ENCODE measurements around the gene NLRP14.

NLRP14 gene

GRCh38 chr11:7016011-7016410 is 4.3 kb upstream of the NLRP14 start:
- Histone ChIP-seq H3K9me3 (no peaks in the 10 kb centered on the region), H4K20me1 (no peaks in the 10 kb centered on the region), H3K9ac (no peak overlapping the region), H3K36me3 (no peaks in the 10 kb centered on the region), H3K4me1 (no peaks in the 10 kb centered on the region), H3K4me2 (no peak overlapping the region), H3K27me3 (no peaks in the 10 kb centered on the region), H3K4me3 (no peak overlapping the region), H3K27ac (no peak overlapping the region)
- no peak for TF ChIP-seq Cebpa-rat (IDR thresholded peaks at IDR 0.05)

DNA sequence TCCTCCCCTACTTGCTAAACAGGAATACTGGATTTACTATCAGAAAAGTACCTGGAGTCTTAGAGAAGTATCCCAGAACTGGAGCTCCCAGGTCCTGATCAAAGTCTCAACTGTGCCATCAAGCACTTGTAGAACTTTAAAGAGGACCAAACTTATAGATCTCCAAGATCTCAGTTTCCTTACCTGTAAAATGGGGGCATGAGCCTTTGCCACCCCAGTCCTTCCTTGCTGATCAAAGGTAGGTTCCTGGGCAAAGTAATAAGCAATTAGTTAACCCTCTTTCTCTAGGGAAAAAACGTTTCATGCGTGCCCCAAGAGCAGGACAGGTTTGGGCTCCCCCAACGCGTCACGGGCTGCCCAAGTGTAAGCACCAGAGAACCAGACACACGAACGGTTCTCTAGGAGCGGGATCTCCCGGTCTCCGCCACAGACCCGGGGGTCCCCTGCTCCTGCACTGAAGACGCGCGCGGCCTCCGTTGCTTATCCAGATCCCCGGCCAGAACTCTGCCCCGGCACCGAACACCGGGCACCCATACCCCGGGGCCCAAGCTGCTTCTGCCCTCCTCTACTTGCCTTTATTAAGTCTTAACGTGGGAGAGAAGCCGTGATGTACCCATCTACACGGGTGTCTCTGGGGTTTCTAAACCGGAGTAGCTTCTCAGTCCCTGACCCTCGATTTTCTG is 638 bp upstream of the NLRP14 start:
- Histone ChIP-seq H3K36me3 (no peaks in the 10 kb centered on the region), H3K4me3 (no peak overlapping the region), H3K4me1 (no peaks in the 10 kb centered on the region), H3K27me3 (no peaks in the 10 kb centered on the region), H3K4me2 (no peak overlapping the region), H3K27ac (no peak overlapping the region), H3K9ac (no peak overlapping the region), H4K20me1 (no peaks in the 10 kb centered on the region), H3K9me3 (no peaks in the 10 kb centered on the region)
- TF ChIP-seq Cebpa-rat (IDR thresholded peaks at IDR 0.05), result no peak

DNA sequence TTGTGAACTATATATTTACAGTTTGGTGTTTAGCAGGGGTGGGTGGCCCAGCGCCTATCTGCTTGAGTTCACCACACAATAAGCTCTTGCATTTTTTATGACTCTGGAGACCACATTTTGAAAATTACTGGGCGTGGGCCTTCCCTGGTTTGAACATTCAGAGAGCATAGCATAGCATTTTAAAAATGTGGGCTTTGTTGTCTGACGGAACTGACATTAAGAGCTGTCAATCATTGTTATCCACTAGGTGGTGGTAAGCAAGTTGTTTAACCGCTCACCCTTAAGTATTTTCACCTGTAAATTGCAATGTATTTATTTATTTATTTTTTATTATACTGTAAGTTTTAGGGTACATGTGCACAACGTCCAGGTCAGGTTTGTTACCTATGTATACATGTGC is 1.0 kb downstream of the NLRP14 start:
- Histone ChIP-seq H3K36me3 (no peaks in the 10 kb centered on the region), H3K27ac (no peak overlapping the region), H3K4me2 (no peak overlapping the region), H3K27me3 (no peaks in the 10 kb centered on the region), H3K9ac (no peak overlapping the region), H3K9me3 (no peaks in the 10 kb centered on the region), H3K4me1 (no peaks in the 10 kb centered on the region), H4K20me1 (no peaks in the 10 kb centered on the region), H3K4me3 (no peak overlapping the region)
- TF ChIP-seq Cebpa-rat (IDR thresholded peaks at IDR 0.05), result no peak

DNA sequence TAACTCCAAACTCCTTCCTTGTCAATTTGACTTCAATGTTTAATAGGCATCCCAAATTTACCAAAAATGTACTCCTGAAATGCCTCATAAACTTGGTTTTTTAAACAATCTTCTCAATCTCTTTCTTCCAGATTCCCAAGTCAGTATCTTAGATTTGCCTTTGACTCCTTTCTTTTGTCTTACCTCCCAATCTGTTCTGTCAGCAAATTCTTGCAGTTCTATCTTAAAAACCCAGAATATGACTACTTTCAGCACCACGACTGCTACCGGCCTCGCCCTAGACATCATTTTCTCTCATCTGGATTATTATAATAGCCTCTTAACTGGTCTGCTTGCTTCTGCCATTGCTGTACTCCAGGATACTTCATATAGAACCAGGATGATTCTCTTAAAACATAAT is 7.9 kb downstream of the NLRP14 start:
- no peak for TF ChIP-seq Cebpa-rat (IDR thresholded peaks at IDR 0.05)
- no peaks in the 10 kb centered on the region for H4K20me1 ChIP-seq
- H3K9ac ChIP-seq, result no peak overlapping the region
- H3K4me3 ChIP-seq, result no peak overlapping the region
- H3K4me1 ChIP-seq, result no peaks in the 10 kb centered on the region
- H3K9me3 ChIP-seq, result no peaks in the 10 kb centered on the region
- no peak overlapping the region for H3K4me2 ChIP-seq
- no peak overlapping the region for H3K27ac ChIP-seq
- no peaks in the 10 kb centered on the region for H3K27me3 ChIP-seq
- no peaks in the 10 kb centered on the region for H3K36me3 ChIP-seq

- Histone ChIP-seq H3K27ac (no peak overlapping the region), H3K9ac (no peak overlapping the region), H3K4me1 (no peaks in the 10 kb centered on the region), H3K4me2 (no peak overlapping the region), H3K36me3 (no peaks in the 10 kb centered on the region), H3K27me3 (no peaks in the 10 kb centered on the region), H3K9me3 (no peaks in the 10 kb centered on the region), H4K20me1 (no peaks in the 10 kb centered on the region), H3K4me3 (no peak overlapping the region)
- no peak for TF ChIP-seq Cebpa-rat (IDR thresholded peaks at IDR 0.05)
Observed at GRCh38 chr11:7030836-7031235, 10.6 kb downstream of the NLRP14 start.

DNA sequence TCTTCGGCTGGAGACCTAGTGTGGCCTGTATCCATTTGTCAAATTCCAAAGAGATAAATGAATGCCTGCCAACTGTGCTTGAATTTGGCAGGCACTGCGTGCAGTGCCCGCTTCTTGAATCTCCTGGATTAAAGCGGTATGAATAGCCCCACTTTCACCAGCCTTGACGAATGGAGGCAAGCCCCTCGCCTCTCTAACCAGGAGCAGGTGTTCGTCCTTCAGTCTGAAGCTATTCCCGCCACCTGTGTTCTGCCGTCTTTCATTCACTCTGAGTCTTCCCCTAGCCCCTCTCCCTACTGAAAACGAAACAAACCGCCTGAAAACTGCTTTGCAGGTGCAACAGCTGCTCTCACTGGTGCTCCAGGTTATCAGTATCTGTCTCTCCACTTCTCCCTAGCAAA is 11.2 kb downstream of the NLRP14 start:
- H3K9ac ChIP-seq, result no peak overlapping the region
- H3K4me3 ChIP-seq, result no peak overlapping the region
- no peak overlapping the region for H3K4me2 ChIP-seq
- H3K27ac ChIP-seq, result no peak overlapping the region
- H3K4me1 ChIP-seq, result no peaks in the 10 kb centered on the region
- H3K36me3 ChIP-seq, result no peaks in the 10 kb centered on the region
- TF ChIP-seq Cebpa-rat (IDR thresholded peaks at IDR 0.05), result no peak
- H3K9me3 ChIP-seq, result no peaks in the 10 kb centered on the region
- H3K27me3 ChIP-seq, result no peaks in the 10 kb centered on the region
- H4K20me1 ChIP-seq, result no peaks in the 10 kb centered on the region

DNA sequence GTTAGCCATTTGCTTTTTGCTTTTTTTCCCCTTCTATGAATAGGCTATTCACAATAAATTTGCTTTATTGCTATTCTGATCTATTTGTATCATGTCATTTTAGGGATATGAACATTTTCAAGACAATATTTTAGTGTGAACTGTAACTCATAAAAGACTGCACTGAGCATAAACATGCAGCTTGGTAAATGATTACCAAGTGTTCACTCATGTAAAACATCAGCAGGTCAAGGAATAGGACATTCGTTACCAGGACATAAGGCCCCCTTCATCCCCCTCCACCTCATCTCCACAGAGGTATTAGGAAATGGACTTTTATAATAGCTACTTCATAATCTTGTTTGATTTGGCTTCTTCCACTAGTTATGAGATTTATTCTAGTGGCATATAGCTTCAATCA is 12.4 kb downstream of the NLRP14 start:
- Histone ChIP-seq H3K27ac (no peak overlapping the region), H3K36me3 (no peaks in the 10 kb centered on the region)
- TF ChIP-seq Cebpa-rat (IDR thresholded peaks at IDR 0.05), result no peak

GRCh38 chr11:7034019-7034418 is 13.7 kb downstream of the NLRP14 start:
- Histone ChIP-seq H4K20me1 (no peaks in the 10 kb centered on the region), H3K27me3 (no peaks in the 10 kb centered on the region), H3K36me3 (no peaks in the 10 kb centered on the region), H3K9ac (no peak overlapping the region), H3K4me1 (no peaks in the 10 kb centered on the region), H3K27ac (no peak overlapping the region), H3K4me3 (no peak overlapping the region), H3K4me2 (no peak overlapping the region), H3K9me3 (no peaks in the 10 kb centered on the region)
- no peak for TF ChIP-seq Cebpa-rat (IDR thresholded peaks at IDR 0.05)

More for the DNA sequence above, 12.4 kb downstream of the NLRP14 start:
- Histone ChIP-seq H3K4me2 (no peak overlapping the region), H4K20me1 (no peaks in the 10 kb centered on the region), H3K27me3 (no peaks in the 10 kb centered on the region), H3K9me3 (no peaks in the 10 kb centered on the region), H3K9ac (no peak overlapping the region), H3K4me3 (no peak overlapping the region), H3K4me1 (no peaks in the 10 kb centered on the region)

DNA sequence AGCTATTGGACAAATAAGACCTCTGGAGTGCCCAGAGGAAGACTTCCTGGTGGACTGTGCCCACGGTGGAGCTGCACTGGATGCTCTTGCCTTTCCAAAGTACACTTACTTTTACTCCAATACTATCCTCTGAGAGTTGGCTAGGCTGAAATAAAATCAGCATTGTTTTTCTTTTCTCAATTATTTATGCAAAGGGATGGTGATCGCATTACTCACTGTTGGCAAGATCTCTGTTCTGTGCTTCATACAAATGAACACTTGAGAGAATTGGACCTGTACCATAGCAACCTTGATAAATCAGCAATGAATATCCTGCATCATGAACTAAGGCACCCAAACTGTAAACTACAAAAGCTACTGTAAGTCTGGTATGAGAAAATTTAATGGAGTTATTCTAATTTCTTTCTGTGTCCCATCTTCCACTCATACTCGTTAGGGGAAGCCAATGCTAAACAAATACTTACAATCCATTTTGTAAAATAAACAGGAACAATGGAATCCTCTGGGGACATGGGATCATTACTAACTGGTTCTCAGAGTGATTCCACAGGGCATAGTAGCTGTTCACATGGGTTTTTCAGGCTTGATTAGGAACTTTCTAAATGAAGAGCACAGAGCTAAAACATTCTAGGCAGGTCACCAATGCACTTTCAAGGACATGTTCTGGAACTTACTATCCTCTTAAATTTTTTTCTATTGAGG is 26.3 kb downstream of the NLRP14 start:
- H3K4me2 ChIP-seq, result no peak overlapping the region
- H3K9ac ChIP-seq, result no peak overlapping the region
- TF ChIP-seq Cebpa-rat (IDR thresholded peaks at IDR 0.05), result no peak
- H3K4me1 ChIP-seq, result no peaks in the 10 kb centered on the region
- H3K4me3 ChIP-seq, result no peak overlapping the region
- no peaks in the 10 kb centered on the region for H4K20me1 ChIP-seq
- no peaks in the 10 kb centered on the region for H3K9me3 ChIP-seq
- no peak overlapping the region for H3K27ac ChIP-seq
- H3K27me3 ChIP-seq, result no peaks in the 10 kb centered on the region
- H3K36me3 ChIP-seq, result no peaks in the 10 kb centered on the region

GRCh38 chr11:7050191-7050590 is 29.9 kb downstream of the NLRP14 start:
- Histone ChIP-seq H4K20me1 (no peaks in the 10 kb centered on the region), H3K9me3 (no peaks in the 10 kb centered on the region), H3K27me3 (no peaks in the 10 kb centered on the region), H3K9ac (no peak overlapping the region), H3K27ac (no peak overlapping the region), H3K4me2 (no peak overlapping the region), H3K4me3 (no peak overlapping the region), H3K36me3 (no peaks in the 10 kb centered on the region), H3K4me1 (no peaks in the 10 kb centered on the region)
- no peak for TF ChIP-seq Cebpa-rat (IDR thresholded peaks at IDR 0.05)
